ENCODE data around the gene SEPHS1.
"Not testable (repeated sequence)": the region's sequence is repeated elsewhere in the genome, so short reads cannot be mapped to it uniquely, and the experiment has no call there.

DNA sequence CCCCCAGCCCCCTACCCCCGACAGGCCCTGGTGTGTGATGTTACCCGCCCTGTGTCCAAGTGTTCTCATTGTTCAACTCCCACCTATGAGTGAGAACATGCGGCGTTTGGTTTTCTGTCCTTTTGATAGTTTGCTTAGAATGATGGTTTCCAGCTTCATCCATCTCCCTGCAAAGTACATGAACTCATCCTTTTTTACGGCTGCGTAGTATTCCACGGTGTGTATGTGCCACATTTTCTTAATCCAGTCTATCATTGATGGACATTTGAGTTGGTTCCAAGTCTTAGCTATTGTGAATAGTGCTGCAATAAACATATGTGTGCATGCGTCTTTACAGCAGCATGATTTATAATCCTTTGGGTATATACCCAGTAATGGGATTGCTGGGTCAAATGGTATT is 17.1 kb downstream of the SEPHS1 start:
- TF ChIP-seq, protein P1, sequence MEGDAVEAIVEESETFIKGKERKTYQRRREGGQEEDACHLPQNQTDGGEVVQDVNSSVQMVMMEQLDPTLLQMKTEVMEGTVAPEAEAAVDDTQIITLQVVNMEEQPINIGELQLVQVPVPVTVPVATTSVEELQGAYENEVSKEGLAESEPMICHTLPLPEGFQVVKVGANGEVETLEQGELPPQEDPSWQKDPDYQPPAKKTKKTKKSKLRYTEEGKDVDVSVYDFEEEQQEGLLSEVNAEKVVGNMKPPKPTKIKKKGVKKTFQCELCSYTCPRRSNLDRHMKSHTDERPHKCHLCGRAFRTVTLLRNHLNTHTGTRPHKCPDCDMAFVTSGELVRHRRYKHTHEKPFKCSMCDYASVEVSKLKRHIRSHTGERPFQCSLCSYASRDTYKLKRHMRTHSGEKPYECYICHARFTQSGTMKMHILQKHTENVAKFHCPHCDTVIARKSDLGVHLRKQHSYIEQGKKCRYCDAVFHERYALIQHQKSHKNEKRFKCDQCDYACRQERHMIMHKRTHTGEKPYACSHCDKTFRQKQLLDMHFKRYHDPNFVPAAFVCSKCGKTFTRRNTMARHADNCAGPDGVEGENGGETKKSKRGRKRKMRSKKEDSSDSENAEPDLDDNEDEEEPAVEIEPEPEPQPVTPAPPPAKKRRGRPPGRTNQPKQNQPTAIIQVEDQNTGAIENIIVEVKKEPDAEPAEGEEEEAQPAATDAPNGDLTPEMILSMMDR (IDR thresholded peaks at IDR 0.05), result not testable (repeated sequence)
- not testable (repeated sequence) for TF ChIP-seq POLR2AphosphoS5, POLR2A, EP300 (IDR thresholded peaks at IDR 0.05)

All from sigmoid colon (tissue), 4 donors.